AG04449 (cell line): Measurements from ENCODE around the gene REPIN1.

Source experiments
- CTCF ChIA-PET: fragments of 350-600 bp; formaldehyde crosslinking; extraction: SDS; loops from one replicate; lab custom pipeline; 2021; ENCODE audit warnings: antibody characterized with exemption; lab: Yijun Ruan, JAX
- POLR2A ChIA-PET: fragments of 400-600, 350-600 bp; formaldehyde crosslinking; extraction: SDS; loops from one replicate; lab custom pipeline; 2020; ENCODE audit warnings: antibody characterized with exemption, inconsistent platforms; lab: Yijun Ruan, JAX
- DNase-seq: peaks from one replicate; pipeline ENCODE4 v3.0.0-alpha.2; 2010; ENCODE audit warnings: low read depth, low spot score
- H3K4me3 ChIP-seq: 2 replicates; pipeline ENCODE4 v1.5.1; 2011; ENCODE audit warnings: low read depth, mild to moderate bottlenecking, control low read depth, low read length
- TF ChIP-seq, protein P1 (sequence below): IDR thresholded peaks from one replicate; pipeline ENCODE4 v1.5.1; 2011; ENCODE audit warnings: mild to moderate bottlenecking, moderate library complexity, low read length, control low read depth, inconsistent platforms; ENCODE audit not compliant: insufficient read depth; ENCODE audit errors: missing control alignments

The REPIN1 gene

DNA sequence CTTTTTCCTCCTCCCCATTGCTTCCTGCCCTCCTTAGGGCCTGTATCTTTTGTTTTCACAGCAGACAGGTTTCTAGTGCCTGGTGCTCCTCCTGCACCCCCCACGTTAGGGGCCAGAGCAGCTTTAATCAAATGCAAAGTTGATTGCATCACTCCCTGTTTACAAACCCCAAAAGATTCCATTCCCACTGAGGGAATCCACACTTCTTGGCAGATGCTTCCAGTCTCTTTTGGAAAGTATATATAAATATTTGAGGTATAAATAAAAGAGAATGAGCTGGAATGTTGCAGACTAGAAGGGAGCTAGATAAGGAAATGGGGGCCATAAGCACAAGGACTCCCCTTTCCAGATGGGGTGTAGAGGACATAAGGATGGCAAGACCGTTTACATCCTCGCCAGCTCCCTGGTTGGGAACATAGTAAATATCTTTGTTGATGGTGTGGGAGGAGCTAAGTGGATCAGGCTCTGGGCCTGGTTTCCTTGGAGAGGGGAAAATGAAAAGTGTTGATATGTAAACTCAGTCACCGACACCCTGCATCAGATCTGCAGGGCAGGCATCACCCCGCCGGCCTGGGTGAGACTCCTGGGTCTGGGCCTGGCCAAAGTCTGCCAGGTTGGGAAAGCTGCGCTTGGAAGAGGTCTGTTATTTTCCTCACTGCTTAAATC is 33.4 kb upstream of the REPIN1 start:
- H3K4me3 ChIP-seq: no peak overlapping the region
- DNase-seq: peak; percentile 5
- ChIA-PET POLR2A (no interaction called here), CTCF (interaction anchor here (1.1 kb wide), 1 partner anchor 21 kb away, joined by 4 read pairs; no protein-coding TSS in a partner anchor)
- TF ChIP-seq, protein P1, sequence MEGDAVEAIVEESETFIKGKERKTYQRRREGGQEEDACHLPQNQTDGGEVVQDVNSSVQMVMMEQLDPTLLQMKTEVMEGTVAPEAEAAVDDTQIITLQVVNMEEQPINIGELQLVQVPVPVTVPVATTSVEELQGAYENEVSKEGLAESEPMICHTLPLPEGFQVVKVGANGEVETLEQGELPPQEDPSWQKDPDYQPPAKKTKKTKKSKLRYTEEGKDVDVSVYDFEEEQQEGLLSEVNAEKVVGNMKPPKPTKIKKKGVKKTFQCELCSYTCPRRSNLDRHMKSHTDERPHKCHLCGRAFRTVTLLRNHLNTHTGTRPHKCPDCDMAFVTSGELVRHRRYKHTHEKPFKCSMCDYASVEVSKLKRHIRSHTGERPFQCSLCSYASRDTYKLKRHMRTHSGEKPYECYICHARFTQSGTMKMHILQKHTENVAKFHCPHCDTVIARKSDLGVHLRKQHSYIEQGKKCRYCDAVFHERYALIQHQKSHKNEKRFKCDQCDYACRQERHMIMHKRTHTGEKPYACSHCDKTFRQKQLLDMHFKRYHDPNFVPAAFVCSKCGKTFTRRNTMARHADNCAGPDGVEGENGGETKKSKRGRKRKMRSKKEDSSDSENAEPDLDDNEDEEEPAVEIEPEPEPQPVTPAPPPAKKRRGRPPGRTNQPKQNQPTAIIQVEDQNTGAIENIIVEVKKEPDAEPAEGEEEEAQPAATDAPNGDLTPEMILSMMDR: no peak

DNA sequence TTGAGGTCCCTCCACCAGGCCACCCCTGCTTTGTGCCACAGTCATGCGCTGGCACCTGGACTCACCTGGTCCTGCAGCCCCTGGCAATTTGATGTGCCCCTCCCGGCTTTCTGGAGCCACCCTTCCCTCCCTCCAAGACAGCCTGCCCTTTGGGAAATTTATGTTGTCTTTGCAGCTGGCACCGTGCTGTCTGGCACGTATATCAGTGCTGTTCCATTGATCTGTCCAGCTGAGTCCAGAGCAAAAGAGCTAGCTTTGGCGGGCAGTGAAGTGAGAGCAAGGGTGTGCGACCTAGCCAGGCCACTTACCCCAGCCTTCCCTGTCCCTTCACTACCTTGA is 32.9 kb upstream of the REPIN1 start:
- ChIA-PET CTCF (interaction anchor here (1.1 kb wide), 1 partner anchor 20 kb away, joined by 4 read pairs; no protein-coding TSS in a partner anchor), POLR2A (no interaction called here)
- H3K4me3 ChIP-seq: no peak overlapping the region
- no peak for DNase-seq
- TF ChIP-seq, protein P1: no peak

DNA sequence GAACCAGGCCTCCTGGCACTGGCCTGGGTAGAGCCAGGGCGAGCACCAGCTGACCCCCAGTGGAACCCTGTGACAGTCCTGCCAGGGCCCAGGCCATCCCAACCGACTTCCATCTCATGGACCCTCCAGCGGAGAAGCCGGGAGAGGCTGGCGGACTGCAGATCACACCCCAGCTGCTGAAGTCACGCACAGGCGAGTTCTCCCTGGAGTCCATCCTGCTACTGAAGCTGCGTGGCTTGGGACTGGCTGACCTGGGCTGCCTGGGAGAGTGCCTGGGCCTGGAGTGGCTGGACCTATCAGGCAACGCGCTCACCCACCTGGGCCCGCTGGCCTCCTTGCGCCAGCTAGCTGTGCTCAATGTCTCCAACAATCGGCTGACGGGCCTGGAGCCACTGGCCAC is 31.9 kb upstream of the REPIN1 start:
- TF ChIP-seq, protein P1: no peak
- no peak for DNase-seq
- ChIA-PET POLR2A (no interaction called here), CTCF (interaction anchor here (0.6 kb wide), 1 partner anchor 17 kb away, joined by 3 read pairs; no protein-coding TSS in a partner anchor)
- no peak overlapping the region for H3K4me3 ChIP-seq

DNA sequence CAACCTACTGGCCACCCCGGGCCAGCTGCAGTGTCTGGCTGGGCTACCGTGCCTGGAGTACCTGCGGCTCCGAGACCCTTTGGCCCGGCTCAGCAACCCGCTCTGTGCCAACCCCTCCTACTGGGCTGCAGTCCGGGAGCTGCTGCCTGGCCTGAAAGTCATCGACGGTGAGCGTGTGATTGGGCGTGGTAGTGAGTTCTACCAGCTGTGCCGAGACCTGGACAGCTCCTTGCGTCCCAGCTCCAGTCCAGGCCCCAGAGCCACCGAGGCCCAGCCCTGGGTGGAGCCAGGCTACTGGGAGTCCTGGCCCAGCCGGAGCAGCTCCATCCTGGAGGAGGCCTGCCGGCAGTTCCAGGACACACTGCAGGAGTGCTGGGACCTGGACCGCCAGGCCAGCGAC is 31.4 kb upstream of the REPIN1 start:
- POLR2A ChIA-PET: no interaction called here
- CTCF ChIA-PET: interaction anchor here (0.6 kb wide), 1 partner anchor 17 kb away, joined by 3 read pairs; no protein-coding TSS in a partner anchor
- no peak overlapping the region for H3K4me3 ChIP-seq
- DNase-seq: no peak
- TF ChIP-seq, protein P1: no peak

DNA sequence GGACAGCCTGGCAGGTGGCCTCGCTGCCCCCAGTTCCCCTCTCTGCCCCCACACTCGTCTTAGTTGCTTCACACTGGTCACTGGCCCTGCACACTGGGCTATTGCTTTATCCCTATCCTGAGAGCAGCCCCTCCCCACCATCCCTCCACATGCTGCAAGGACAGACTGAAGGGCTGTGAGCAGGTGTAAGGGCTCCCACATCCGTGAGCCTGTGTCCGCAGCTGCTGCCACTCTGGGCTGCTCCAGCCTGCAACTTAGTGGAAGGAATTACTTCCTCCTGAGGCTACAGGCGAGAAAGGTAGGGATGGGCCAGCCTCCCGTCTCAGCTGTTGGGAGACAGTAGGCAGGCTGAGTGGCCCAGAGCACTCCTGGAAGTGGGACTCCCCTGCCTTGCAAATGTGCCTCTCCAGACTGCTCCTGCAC is 31.0 kb upstream of the REPIN1 start:
- ChIA-PET POLR2A (no interaction called here), CTCF (no interaction called here)
- H3K4me3 ChIP-seq: no peak overlapping the region
- no peak for DNase-seq
- TF ChIP-seq, protein P1: no peak

DNA sequence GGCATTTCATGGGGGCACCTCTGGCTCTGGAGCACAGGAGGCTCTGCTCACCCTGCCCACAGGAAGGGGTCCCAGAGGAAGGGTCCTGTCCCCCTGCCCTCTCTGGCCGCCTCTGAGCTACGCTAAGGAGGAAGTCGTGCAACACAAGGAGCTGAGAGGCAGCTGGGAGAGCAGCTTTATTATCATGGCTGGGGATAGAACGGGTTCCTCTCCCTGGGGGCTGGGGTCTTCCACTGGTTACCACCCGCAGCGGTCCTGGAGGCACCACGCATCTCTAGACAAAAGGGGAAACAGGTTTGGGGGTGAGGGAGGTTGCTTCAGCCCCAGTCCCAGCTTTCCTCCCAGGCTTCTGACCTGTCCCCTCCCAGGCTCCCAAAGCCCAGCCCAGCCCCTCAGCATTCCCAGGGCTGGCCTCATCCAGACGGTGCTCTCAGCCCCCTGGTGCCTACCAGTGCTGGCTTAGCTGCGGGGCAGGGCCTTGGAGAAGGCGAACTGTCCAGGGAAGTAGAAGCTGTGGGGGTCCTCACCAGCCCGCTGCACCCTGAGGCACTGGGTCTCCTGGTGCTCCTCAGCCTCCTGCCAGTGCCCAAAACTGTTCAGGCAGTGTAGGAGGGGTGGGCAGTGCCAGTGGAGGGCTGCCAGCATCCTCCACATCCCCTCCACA is 30.3 kb upstream of the REPIN1 start:
- ChIA-PET POLR2A (no interaction called here), CTCF (no interaction called here)
- DNase-seq: no peak
- TF ChIP-seq, protein P1: no peak
- no peak overlapping the region for H3K4me3 ChIP-seq
